Fibroblast of pulmonary artery (primary cell): ENCODE results near the gene CDC123.

Experiments used
- DNase-seq: peaks from one replicate; pipeline ENCODE4 v3.0.0-alpha.2; 2010; ENCODE audit warnings: low read depth
- H3K4me3 ChIP-seq: replicated peaks from 2 replicates; pipeline ENCODE4 v1.5.1; 2011; ENCODE audit warnings: low read depth, mild to moderate bottlenecking, control low read depth, low read length, moderate library complexity
- CTCF ChIP-seq: IDR thresholded peaks from 2 replicates; pipeline ENCODE4 v1.5.1; 2011; ENCODE audit warnings: mild to moderate bottlenecking, control low read depth, low read length, inconsistent platforms; ENCODE audit errors: missing control alignments

Gene CDC123

GRCh38 chr10:12180221-12180974 lies 15.6 kb upstream of the CDC123 start:
- no peak for TF ChIP-seq CTCF
- no peak for DNase-seq
- H3K4me3 ChIP-seq, result no peak overlapping the region

DNA sequence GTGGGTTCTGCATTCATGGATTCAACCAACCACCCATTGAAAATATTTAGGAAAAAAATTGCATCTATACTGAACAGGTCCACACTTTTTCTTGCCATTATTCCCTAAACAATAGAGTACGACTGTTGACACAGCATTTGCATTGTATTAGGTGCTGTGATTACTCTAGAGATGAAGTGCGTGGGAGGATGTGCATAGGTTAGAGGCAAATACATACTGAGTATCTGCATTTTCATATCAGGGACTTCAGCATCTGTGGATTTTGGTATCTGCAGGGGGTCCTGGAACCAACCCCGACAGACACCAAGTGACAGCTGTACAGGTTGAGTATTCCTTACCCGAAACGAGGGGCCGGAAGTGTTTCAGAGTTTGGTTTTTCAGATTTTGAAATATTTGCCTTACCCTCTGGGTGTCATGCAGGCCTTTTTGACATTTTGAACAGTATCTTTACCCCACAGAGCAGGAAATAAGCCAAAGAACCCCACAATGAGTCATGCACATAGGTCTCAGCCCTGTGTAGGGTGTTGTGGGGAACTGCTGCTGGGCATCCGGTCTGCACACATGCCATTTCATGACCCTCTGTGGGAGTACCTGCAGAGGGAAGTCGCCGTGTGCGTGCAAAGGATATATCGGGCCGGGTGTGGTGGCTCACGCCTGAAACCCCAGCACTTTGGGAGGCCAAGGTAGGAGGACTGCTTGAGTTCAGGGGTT lies 14.8 kb upstream of the CDC123 start:
- TF ChIP-seq CTCF, result no peak
- H3K4me3 ChIP-seq, result no peak overlapping the region
- no peak for DNase-seq

GRCh38 chr10:12184165-12184564 lies 11.8 kb upstream of the CDC123 start:
- no peak for TF ChIP-seq CTCF
- H3K4me3 ChIP-seq, result no peak overlapping the region
- no peak for DNase-seq

GRCh38 chr10:12186323-12186722 lies 9.7 kb upstream of the CDC123 start:
- no peak overlapping the region for H3K4me3 ChIP-seq
- no peak for DNase-seq
- no peak for TF ChIP-seq CTCF

GRCh38 chr10:12187321-12187905 lies 8.6 kb upstream of the CDC123 start:
- no peak for TF ChIP-seq CTCF
- no peak for DNase-seq
- no peak overlapping the region for H3K4me3 ChIP-seq

DNA sequence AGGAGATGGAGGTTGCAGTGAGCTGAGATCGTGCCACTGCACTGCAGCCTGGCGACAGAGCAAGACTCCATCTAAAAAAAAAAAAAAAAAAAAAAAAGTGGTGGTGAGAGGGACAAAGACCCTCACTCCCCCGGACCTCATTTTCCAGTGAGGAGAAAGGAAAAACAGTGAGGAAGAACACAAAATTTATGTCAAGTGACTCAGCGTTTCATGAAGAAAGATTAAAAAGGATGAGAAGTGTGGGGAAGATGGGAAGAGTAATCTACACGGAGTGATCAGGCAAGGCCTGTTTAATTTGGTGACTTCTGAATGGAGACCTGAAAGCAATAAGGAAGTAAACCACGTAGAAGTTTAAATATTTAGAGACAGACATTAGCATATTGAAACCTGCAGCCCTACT lies 7.3 kb upstream of the CDC123 start:
- no peak for TF ChIP-seq CTCF
- no peak overlapping the region for H3K4me3 ChIP-seq
- no peak for DNase-seq
